ENCODE results near the gene LRRFIP2.
A peak's percentile ranks its signal among the peaks of the same experiment; 100 is the strongest.

LRRFIP2 gene

GRCh38 chr3:37093481-37093880 is 80.9 kb downstream of the LRRFIP2 start:
- TF ChIP-seq CTCF (IDR thresholded peaks at IDR 0.05; ENCODE audit: low read depth, low read length): no peak
- no peak overlapping the region for H3K4me3 ChIP-seq (ENCODE audit: low read depth, low read length)

GRCh38 chr3:37092484-37092883 is 81.9 kb downstream of the LRRFIP2 start:
- Histone ChIP-seq H3K9me3 (no peaks in the 10 kb centered on the region), H3K36me3 (no peaks in the 10 kb centered on the region), H3K27me3 (no peaks in the 10 kb centered on the region), H3K4me3 (ENCODE audit: low read depth, low read length) (no peak overlapping the region), H3K4me1 (no peaks in the 10 kb centered on the region)
- no peak for TF ChIP-seq CTCF (IDR thresholded peaks at IDR 0.05; ENCODE audit: low read depth, low read length)
- DNase-seq: no peak

More at GRCh38 chr3:37093481-37093880, 80.9 kb downstream of the LRRFIP2 start:
- Histone ChIP-seq H3K9me3 (no peaks in the 10 kb centered on the region), H3K4me1 (no peaks in the 10 kb centered on the region), H3K36me3 (no peaks in the 10 kb centered on the region), H3K27me3 (no peaks in the 10 kb centered on the region)
- DNase-seq: no peak

- Histone ChIP-seq H3K4me1 (no peaks in the 10 kb centered on the region), H3K4me3 (ENCODE audit: low read depth, low read length) (no peak overlapping the region), H3K27me3 (no peaks in the 10 kb centered on the region), H3K9me3 (no peaks in the 10 kb centered on the region), H3K36me3 (no peaks in the 10 kb centered on the region)
- no peak for DNase-seq
- no peak for TF ChIP-seq CTCF (IDR thresholded peaks at IDR 0.05; ENCODE audit: low read depth, low read length)
These were observed 86.5 kb downstream of the LRRFIP2 start for GRCh38 chr3:37087870-37088269.

GRCh38 chr3:37086918-37087317 is 87.5 kb downstream of the LRRFIP2 start:
- Histone ChIP-seq H3K9me3 (no peaks in the 10 kb centered on the region), H3K4me1 (no peaks in the 10 kb centered on the region), H3K4me3 (ENCODE audit: low read depth, low read length) (no peak overlapping the region), H3K36me3 (no peaks in the 10 kb centered on the region), H3K27me3 (no peaks in the 10 kb centered on the region)
- TF ChIP-seq CTCF (IDR thresholded peaks at IDR 0.05; ENCODE audit: low read depth, low read length): no peak
- DNase-seq: peak; percentile 5

- no peak for TF ChIP-seq CTCF (IDR thresholded peaks at IDR 0.05; ENCODE audit: low read depth, low read length)
- no peaks in the 10 kb centered on the region for H3K36me3 ChIP-seq
- H3K4me1 ChIP-seq: no peaks in the 10 kb centered on the region
- H3K27me3 ChIP-seq: no peaks in the 10 kb centered on the region
- H3K9me3 ChIP-seq: no peaks in the 10 kb centered on the region
- DNase-seq: no peak
- no peak overlapping the region for H3K4me3 ChIP-seq (ENCODE audit: low read depth, low read length)
These were observed 92.1 kb downstream of the LRRFIP2 start for GRCh38 chr3:37082317-37082716.

- no peak for DNase-seq
- no peaks in the 10 kb centered on the region for H3K9me3 ChIP-seq
- no peak for TF ChIP-seq CTCF (IDR thresholded peaks at IDR 0.05; ENCODE audit: low read depth, low read length)
- no peaks in the 10 kb centered on the region for H3K27me3 ChIP-seq
- H3K4me3 ChIP-seq (ENCODE audit: low read depth, low read length): no peak overlapping the region
- H3K36me3 ChIP-seq: no peaks in the 10 kb centered on the region
- no peaks in the 10 kb centered on the region for H3K4me1 ChIP-seq
These were observed 98.4 kb downstream of the LRRFIP2 start for GRCh38 chr3:37075955-37076354.

Measured in BE2C (cell line).